ENCODE data around the gene U2SURP.
"Not testable (repeated sequence)": the region's sequence is repeated elsewhere in the genome, so short reads cannot be mapped to it uniquely, and the experiment has no call there.

DNA sequence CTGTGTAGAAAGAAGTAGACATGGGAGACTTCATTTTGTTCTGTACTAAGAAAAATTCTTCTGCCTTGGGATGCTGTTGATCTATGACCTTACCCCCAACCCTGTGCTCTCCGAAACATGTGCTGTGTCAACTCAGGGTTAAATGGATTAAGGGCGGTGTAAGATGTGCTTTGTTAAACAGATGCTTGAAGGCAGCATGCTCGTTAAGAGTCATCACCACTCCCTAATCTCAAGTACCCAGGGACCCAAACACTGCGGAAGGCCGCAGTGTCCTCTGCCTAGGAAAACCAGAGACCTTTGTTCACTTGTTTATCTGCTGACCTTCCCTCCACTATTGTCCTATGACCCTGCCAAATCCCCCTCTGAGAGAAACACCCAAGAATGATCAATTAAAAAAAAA, 72.6 kb downstream of the U2SURP start:
- TF ChIP-seq, protein P1, sequence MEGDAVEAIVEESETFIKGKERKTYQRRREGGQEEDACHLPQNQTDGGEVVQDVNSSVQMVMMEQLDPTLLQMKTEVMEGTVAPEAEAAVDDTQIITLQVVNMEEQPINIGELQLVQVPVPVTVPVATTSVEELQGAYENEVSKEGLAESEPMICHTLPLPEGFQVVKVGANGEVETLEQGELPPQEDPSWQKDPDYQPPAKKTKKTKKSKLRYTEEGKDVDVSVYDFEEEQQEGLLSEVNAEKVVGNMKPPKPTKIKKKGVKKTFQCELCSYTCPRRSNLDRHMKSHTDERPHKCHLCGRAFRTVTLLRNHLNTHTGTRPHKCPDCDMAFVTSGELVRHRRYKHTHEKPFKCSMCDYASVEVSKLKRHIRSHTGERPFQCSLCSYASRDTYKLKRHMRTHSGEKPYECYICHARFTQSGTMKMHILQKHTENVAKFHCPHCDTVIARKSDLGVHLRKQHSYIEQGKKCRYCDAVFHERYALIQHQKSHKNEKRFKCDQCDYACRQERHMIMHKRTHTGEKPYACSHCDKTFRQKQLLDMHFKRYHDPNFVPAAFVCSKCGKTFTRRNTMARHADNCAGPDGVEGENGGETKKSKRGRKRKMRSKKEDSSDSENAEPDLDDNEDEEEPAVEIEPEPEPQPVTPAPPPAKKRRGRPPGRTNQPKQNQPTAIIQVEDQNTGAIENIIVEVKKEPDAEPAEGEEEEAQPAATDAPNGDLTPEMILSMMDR (IDR thresholded peaks at IDR 0.05; ENCODE audit: low read length): not testable (repeated sequence)
- not testable (repeated sequence) for TF ChIP-seq EZH2phosphoT487 (IDR thresholded peaks at IDR 0.05; ENCODE audit: low read length)

Measured in MM.1S (cell line).